Suprapubic skin (tissue), 4 donors: ENCODE measurements around the gene ERO1A.

ENCODE experiments used
- CTCF ChIP-seq, 2 donors: fragments of 200-600 bp in 1 of 2; fragments of 450-650 bp in 1 of 2; sonication (generic) in 1 of 2; IDR thresholded peaks; one replicate each; pipeline ENCODE4 v1.5.1; 2016 to 2019; ENCODE audit warnings: antibody characterized with exemption in 2 of 2, mild to moderate bottlenecking in 1 of 2, moderate library complexity in 1 of 2
- POLR2A ChIP-seq, 2 donors: fragments of 450-650 bp; IDR thresholded peaks; one replicate each; pipeline ENCODE4 v1.6.1; 2017; ENCODE audit warnings: antibody characterized with exemption in 2 of 2, mild to moderate bottlenecking in 2 of 2, moderate library complexity in 2 of 2
- POLR2AphosphoS5 ChIP-seq, 3 donors: sonication (generic); formaldehyde crosslinking; IDR thresholded peaks; one replicate each; pipeline ENCODE4 v1.6.1; 2017; ENCODE audit warnings: antibody characterized with exemption in 3 of 3

GRCh38 chr14:52661314-52661713, 34.0 kb downstream of the ERO1A start:
- TF ChIP-seq CTCF (IDR thresholded peaks at IDR 0.05) (no peak), POLR2A (IDR thresholded peaks at IDR 0.05) (no peak), POLR2AphosphoS5 (IDR thresholded peaks at IDR 0.05) (no peak)
